SK-N-SH treated with all-trans-retinoic acid at 6 μM for 48 hours (cell line): ENCODE measurements around the gene GPC5.

Experiments
- ATAC-seq: fragments of 200-7000 bp; cut with Tn5 transposase; 3 replicates; pipeline ENCODE4 v1.9.1; 2020; ENCODE audit warnings: mild to moderate bottlenecking, moderate library complexity
- ARNTL ChIP-seq: fragments of 450-650 bp; formaldehyde crosslinking; IDR thresholded peaks from 2 replicates; pipeline ENCODE4 v1.5.0; 2020; ENCODE audit warnings: low read depth, mild to moderate bottlenecking, moderate library complexity, borderline replicate concordance
- CSDC2 ChIP-seq: fragments of 250-450 bp; sonication (Bioruptor Pico); IDR thresholded peaks from 2 replicates; pipeline ENCODE4 v1.5.0; 2020; ENCODE audit warnings: mild to moderate bottlenecking, moderate library complexity
- ESRRG ChIP-seq: fragments of 250-450 bp; sonication (Bioruptor Pico); IDR thresholded peaks from 2 replicates; pipeline ENCODE4 v1.6.1; 2021; ENCODE audit warnings: mild to moderate bottlenecking
- GLIS3 ChIP-seq: fragments of 250-450 bp; sonication (Bioruptor Pico); IDR thresholded peaks from 2 replicates; pipeline ENCODE4 v1.5.0; 2020; ENCODE audit warnings: mild to moderate bottlenecking, moderate library complexity
- ISL1 ChIP-seq: fragments of 250-450 bp; sonication (Bioruptor Pico); IDR thresholded peaks from 2 replicates; pipeline ENCODE4 v2.1.2; 2022; ENCODE audit warnings: mild to moderate bottlenecking, moderate library complexity
- OSR1 ChIP-seq: fragments of 250-450 bp; sonication (Bioruptor Pico); IDR thresholded peaks from 2 replicates; pipeline ENCODE4 v1.8.0; 2022; ENCODE audit warnings: moderate library complexity, mild to moderate bottlenecking, inconsistent platforms
- PPARA ChIP-seq: fragments of 250-450 bp; sonication (Bioruptor Pico); IDR thresholded peaks from 2 replicates; pipeline ENCODE4 v1.5.0; 2020; ENCODE audit warnings: mild to moderate bottlenecking, borderline replicate concordance
- RARB ChIP-seq: fragments of 250-450 bp; sonication (Bioruptor Pico); IDR thresholded peaks from 2 replicates; pipeline ENCODE4 v1.8.0; 2021; ENCODE audit warnings: mild to moderate bottlenecking, moderate library complexity
- SNAI2 ChIP-seq: fragments of 250-450 bp; sonication (Bioruptor Pico); IDR thresholded peaks from 2 replicates; pipeline ENCODE4 v1.5.0; 2020; ENCODE audit warnings: mild to moderate bottlenecking, moderate library complexity
- TCF4 ChIP-seq: fragments of 250-450 bp; sonication (Bioruptor Pico); IDR thresholded peaks from 2 replicates; pipeline ENCODE4 v1.8.0; 2021; ENCODE audit warnings: mild to moderate bottlenecking, moderate library complexity, borderline replicate concordance
- TOX ChIP-seq: fragments of 250-450 bp; sonication (Bioruptor Pico); IDR thresholded peaks from 2 replicates; pipeline ENCODE4 v1.8.0; 2021; ENCODE audit warnings: mild to moderate bottlenecking, moderate library complexity, borderline replicate concordance
- ZC3H10 ChIP-seq: fragments of 250-450 bp; sonication (Bioruptor Pico); IDR thresholded peaks from 2 replicates; pipeline ENCODE4 v1.5.1; 2021; ENCODE audit warnings: mild to moderate bottlenecking, moderate library complexity
- ZFP30 ChIP-seq: fragments of 450-650 bp; formaldehyde crosslinking; IDR thresholded peaks from 2 replicates; pipeline ENCODE4 v1.5.0; 2022; ENCODE audit warnings: mild to moderate bottlenecking, moderate library complexity
- ZNF565 ChIP-seq: fragments of 450-650 bp; formaldehyde crosslinking; conservative IDR thresholded peaks from 2 replicates; pipeline ENCODE4 v1.5.0; 2020; ENCODE audit warnings: low read depth, mild to moderate bottlenecking, moderate library complexity
- ZNF70 ChIP-seq: fragments of 450-650 bp; formaldehyde crosslinking; IDR thresholded peaks from 2 replicates; pipeline ENCODE4 v1.5.0; 2020; ENCODE audit warnings: mild to moderate bottlenecking, moderate library complexity
- ZNF8 ChIP-seq: fragments of 450-650 bp; formaldehyde crosslinking; IDR thresholded peaks from 2 replicates; pipeline ENCODE4 v1.5.0; 2020; ENCODE audit warnings: mild to moderate bottlenecking, moderate library complexity
- TF ChIP-seq, protein P1 (sequence below): fragments of 250-450 bp; sonication (Bioruptor Pico); IDR thresholded peaks from 2 replicates; pipeline ENCODE4 v1.8.0; 2021; ENCODE audit warnings: low read depth, mild to moderate bottlenecking, moderate library complexity, borderline replicate concordance
- TF ChIP-seq, protein P2 (sequence below): fragments of 250-450 bp; sonication (Bioruptor Pico); IDR thresholded peaks from 2 replicates; pipeline ENCODE4 v1.5.0; 2020; ENCODE audit warnings: mild to moderate bottlenecking, moderate library complexity
- TF ChIP-seq, protein P3 (sequence below): fragments of 250-450 bp; sonication (Bioruptor Pico); IDR thresholded peaks from 2 replicates; pipeline ENCODE4 v1.5.1; 2020; ENCODE audit warnings: low read depth, mild to moderate bottlenecking, moderate library complexity
- TF ChIP-seq, protein P4 (sequence below): fragments of 250-450 bp; sonication (Bioruptor Pico); IDR thresholded peaks from 2 replicates; pipeline ENCODE4 v1.5.1; 2021; ENCODE audit warnings: mild to moderate bottlenecking, moderate library complexity

Gene GPC5

DNA sequence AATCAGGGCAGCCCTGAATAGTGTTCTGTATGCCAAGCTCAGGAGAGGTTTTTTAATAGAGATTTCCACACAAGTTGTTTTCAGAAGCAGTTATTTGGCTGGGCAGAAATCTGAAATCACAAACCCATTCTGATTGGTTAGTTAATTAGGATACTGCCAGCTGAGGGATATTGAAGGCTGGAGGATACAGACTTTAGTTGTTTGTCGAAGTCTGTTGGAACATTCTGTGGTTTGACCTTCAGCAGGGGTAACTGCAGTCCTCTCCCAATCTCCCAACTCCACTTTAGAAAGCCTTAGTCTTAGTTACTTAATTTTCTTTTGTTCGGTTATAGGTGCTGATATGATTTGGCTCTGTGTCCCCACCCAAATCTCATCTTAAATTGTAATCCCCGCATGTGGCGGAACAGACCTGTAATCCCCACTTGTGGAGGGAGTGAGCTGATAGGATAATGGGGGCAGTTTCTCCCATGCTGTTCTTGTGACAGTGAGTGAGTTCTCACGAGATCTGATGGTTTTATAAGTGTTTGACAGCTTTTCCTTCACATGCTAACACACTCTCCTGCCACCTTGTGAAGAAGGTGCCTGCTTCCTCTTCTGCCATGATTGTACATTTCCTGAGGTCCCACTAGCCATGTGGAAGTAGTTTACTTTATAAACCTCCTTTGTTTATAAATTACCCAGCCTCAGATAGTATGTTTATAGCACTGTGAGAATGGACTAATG lies 169.2 kb downstream of the GPC5 start:
- no peak for TF ChIP-seq RARB (CRISPR knock-in tag)
- no peak for TF ChIP-seq ZC3H10
- ATAC-seq, result no peak

DNA sequence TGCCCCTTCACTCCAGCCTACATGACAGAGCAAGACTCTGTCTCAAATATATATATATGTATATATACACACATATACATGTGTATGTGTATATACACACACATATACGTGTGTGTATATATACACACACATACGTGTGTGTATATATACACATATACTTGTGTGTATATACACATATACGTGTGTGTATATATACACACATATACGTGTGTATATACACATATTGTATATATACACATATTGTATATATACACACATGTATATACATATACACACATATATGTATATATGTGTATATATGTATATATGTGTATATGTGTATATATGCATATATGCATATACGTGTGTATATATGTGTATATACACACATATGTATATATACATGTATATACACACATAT lies 173.3 kb downstream of the GPC5 start:
- no peak for ATAC-seq

DNA sequence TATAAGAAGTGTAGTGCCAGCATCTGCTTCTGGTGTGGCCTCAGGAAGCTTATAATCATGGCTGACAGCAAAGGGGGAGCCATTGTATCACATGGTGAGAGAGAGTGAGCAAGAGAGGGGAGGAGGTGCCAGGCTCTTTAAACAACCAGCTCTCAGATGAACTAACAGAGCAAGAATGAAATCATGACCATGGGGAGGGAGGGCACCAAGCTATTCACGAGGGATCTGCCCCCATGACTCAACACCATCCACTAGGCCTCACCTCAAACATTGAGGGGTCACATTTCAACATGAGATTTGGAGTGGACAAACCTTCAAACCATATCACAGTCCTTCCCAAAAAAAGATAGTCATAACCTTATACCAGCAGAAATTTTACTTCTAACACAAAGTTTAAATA lies 174.0 kb downstream of the GPC5 start:
- TF ChIP-seq ZNF8 (no peak), CSDC2 (CRISPR knock-in tag) (no peak), ZNF565 (no peak), PPARA (CRISPR knock-in tag) (no peak), ZNF70 (CRISPR knock-in tag) (no peak), ISL1 (CRISPR knock-in tag) (no peak), ZFP30 (CRISPR knock-in tag) (no peak), GLIS3 (CRISPR knock-in tag) (no peak), SNAI2 (no peak), OSR1 (CRISPR knock-in tag) (no peak), ARNTL (CRISPR knock-in tag) (no peak), TCF4 (CRISPR knock-in tag) (no peak), TOX (CRISPR knock-in tag) (no peak), ESRRG (CRISPR knock-in tag) (no peak), RARB (CRISPR knock-in tag) (no peak)
- TF ChIP-seq, protein P1, sequence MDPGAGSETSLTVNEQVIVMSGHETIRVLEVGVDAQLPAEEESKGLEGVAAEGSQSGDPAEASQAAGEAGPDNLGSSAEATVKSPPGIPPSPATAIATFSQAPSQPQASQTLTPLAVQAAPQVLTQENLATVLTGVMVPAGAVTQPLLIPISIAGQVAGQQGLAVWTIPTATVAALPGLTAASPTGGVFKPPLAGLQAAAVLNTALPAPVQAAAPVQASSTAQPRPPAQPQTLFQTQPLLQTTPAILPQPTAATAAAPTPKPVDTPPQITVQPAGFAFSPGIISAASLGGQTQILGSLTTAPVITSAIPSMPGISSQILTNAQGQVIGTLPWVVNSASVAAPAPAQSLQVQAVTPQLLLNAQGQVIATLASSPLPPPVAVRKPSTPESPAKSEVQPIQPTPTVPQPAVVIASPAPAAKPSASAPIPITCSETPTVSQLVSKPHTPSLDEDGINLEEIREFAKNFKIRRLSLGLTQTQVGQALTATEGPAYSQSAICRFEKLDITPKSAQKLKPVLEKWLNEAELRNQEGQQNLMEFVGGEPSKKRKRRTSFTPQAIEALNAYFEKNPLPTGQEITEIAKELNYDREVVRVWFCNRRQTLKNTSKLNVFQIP (CRISPR knock-in tag), result no peak
- TF ChIP-seq, protein P2, sequence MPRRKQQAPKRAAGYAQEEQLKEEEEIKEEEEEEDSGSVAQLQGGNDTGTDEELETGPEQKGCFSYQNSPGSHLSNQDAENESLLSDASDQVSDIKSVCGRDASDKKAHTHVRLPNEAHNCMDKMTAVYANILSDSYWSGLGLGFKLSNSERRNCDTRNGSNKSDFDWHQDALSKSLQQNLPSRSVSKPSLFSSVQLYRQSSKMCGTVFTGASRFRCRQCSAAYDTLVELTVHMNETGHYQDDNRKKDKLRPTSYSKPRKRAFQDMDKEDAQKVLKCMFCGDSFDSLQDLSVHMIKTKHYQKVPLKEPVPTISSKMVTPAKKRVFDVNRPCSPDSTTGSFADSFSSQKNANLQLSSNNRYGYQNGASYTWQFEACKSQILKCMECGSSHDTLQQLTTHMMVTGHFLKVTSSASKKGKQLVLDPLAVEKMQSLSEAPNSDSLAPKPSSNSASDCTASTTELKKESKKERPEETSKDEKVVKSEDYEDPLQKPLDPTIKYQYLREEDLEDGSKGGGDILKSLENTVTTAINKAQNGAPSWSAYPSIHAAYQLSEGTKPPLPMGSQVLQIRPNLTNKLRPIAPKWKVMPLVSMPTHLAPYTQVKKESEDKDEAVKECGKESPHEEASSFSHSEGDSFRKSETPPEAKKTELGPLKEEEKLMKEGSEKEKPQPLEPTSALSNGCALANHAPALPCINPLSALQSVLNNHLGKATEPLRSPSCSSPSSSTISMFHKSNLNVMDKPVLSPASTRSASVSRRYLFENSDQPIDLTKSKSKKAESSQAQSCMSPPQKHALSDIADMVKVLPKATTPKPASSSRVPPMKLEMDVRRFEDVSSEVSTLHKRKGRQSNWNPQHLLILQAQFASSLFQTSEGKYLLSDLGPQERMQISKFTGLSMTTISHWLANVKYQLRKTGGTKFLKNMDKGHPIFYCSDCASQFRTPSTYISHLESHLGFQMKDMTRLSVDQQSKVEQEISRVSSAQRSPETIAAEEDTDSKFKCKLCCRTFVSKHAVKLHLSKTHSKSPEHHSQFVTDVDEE (CRISPR knock-in tag), result no peak
- TF ChIP-seq, protein P3, sequence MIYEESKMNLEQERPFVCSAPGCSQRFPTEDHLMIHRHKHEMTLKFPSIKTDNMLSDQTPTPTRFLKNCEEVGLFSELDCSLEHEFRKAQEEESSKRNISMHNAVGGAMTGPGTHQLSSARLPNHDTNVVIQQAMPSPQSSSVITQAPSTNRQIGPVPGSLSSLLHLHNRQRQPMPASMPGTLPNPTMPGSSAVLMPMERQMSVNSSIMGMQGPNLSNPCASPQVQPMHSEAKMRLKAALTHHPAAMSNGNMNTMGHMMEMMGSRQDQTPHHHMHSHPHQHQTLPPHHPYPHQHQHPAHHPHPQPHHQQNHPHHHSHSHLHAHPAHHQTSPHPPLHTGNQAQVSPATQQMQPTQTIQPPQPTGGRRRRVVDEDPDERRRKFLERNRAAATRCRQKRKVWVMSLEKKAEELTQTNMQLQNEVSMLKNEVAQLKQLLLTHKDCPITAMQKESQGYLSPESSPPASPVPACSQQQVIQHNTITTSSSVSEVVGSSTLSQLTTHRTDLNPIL, result no peak
- TF ChIP-seq, protein P4, sequence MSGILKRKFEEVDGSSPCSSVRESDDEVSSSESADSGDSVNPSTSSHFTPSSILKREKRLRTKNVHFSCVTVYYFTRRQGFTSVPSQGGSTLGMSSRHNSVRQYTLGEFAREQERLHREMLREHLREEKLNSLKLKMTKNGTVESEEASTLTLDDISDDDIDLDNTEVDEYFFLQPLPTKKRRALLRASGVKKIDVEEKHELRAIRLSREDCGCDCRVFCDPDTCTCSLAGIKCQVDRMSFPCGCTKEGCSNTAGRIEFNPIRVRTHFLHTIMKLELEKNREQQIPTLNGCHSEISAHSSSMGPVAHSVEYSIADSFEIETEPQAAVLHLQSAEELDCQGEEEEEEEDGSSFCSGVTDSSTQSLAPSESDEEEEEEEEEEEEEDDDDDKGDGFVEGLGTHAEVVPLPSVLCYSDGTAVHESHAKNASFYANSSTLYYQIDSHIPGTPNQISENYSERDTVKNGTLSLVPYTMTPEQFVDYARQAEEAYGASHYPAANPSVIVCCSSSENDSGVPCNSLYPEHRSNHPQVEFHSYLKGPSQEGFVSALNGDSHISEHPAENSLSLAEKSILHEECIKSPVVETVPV (CRISPR knock-in tag), result no peak
- TF ChIP-seq, all 23 proteins: peak for 0
- ATAC-seq, result no peak

More for the DNA sequence above, 173.3 kb downstream of the GPC5 start:
- TF ChIP-seq, protein P4 (CRISPR knock-in tag), result no peak
- TF ChIP-seq GLIS3 (CRISPR knock-in tag) (no peak), ESRRG (CRISPR knock-in tag) (no peak), CSDC2 (CRISPR knock-in tag) (no peak), ISL1 (CRISPR knock-in tag) (no peak), SNAI2 (no peak), ARNTL (CRISPR knock-in tag) (no peak)
